Measurements from ENCODE around the gene LCK.

Gene LCK

DNA sequence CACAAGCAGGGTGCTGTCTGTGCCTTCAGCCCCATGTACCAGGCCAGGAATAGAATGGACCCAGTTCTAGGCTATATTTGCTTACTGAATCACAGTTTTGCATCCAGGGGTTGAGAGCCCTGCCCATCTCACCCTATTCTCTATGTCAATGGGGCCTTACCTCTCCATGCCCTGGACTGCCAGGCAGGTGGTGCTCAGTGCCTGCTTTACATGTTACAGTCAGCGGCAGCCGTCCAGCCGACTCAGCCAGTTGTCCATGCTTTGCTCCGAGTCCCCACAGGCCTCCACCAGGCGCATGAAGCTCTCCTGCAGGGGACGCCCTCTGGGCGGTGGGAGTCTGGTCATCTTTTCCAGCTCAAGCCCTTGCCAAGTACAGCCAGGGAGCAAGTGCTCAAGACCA is 16.3 kb upstream of the LCK start:
- TF ChIP-seq, protein P1, sequence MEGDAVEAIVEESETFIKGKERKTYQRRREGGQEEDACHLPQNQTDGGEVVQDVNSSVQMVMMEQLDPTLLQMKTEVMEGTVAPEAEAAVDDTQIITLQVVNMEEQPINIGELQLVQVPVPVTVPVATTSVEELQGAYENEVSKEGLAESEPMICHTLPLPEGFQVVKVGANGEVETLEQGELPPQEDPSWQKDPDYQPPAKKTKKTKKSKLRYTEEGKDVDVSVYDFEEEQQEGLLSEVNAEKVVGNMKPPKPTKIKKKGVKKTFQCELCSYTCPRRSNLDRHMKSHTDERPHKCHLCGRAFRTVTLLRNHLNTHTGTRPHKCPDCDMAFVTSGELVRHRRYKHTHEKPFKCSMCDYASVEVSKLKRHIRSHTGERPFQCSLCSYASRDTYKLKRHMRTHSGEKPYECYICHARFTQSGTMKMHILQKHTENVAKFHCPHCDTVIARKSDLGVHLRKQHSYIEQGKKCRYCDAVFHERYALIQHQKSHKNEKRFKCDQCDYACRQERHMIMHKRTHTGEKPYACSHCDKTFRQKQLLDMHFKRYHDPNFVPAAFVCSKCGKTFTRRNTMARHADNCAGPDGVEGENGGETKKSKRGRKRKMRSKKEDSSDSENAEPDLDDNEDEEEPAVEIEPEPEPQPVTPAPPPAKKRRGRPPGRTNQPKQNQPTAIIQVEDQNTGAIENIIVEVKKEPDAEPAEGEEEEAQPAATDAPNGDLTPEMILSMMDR (IDR thresholded peaks at IDR 0.05; ENCODE audit: low read depth, low read length, missing control alignments) = no peak
- no peak overlapping the region for H3K4me3 ChIP-seq (replicated peaks; ENCODE audit: low read depth, low read length)
- no peak for DNase-seq (ENCODE audit: extremely low read depth, low read depth)

DNA sequence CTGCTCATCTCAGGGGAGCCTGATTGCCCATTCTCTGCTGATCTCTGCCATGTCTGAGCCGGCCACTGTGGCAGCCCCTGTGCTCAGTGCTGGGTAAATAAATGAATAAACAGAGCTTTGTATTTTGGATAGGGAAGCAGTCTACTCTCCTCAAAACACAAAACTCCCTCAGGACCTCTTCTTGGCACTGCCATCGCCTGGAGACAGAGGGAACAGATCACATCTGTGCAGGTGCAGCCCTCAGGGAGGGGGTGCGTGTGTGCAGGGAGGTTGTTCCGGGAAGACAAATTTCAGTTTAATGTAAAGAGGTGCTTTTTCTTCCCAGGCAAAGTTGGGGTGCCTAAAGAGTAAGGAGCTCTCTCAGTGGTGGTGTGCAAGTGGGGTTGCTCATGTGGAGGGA is 11.7 kb upstream of the LCK start:
- H3K4me3 ChIP-seq (replicated peaks; ENCODE audit: low read depth, low read length) = no peak overlapping the region
- TF ChIP-seq, protein P1 (IDR thresholded peaks at IDR 0.05; ENCODE audit: low read depth, low read length, missing control alignments) = no peak
- DNase-seq (ENCODE audit: extremely low read depth, low read depth) = no peak

DNA sequence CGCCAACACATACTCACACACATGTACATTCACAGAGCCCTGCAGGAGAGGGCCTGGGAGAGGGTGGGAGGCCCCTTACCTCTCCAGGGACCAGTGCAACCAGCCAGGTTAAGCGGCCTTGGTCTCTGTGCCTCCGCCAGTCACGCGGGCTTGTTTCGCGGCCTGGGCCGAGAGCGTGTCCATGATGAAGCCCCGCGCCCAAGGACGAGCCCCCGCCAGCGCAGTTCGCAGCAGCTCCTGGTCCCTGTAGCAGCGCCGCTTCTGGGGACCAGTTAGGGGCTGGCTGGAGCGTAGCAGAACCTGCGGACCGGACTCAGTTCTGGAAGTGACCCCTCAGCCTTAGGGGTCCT is 11.3 kb upstream of the LCK start:
- H3K4me3 ChIP-seq (replicated peaks; ENCODE audit: low read depth, low read length) = peak overlapping the region; percentile 53
- TF ChIP-seq, protein P1 (IDR thresholded peaks at IDR 0.05; ENCODE audit: low read depth, low read length, missing control alignments) = no peak
- DNase-seq (ENCODE audit: extremely low read depth, low read depth) = no peak

DNA sequence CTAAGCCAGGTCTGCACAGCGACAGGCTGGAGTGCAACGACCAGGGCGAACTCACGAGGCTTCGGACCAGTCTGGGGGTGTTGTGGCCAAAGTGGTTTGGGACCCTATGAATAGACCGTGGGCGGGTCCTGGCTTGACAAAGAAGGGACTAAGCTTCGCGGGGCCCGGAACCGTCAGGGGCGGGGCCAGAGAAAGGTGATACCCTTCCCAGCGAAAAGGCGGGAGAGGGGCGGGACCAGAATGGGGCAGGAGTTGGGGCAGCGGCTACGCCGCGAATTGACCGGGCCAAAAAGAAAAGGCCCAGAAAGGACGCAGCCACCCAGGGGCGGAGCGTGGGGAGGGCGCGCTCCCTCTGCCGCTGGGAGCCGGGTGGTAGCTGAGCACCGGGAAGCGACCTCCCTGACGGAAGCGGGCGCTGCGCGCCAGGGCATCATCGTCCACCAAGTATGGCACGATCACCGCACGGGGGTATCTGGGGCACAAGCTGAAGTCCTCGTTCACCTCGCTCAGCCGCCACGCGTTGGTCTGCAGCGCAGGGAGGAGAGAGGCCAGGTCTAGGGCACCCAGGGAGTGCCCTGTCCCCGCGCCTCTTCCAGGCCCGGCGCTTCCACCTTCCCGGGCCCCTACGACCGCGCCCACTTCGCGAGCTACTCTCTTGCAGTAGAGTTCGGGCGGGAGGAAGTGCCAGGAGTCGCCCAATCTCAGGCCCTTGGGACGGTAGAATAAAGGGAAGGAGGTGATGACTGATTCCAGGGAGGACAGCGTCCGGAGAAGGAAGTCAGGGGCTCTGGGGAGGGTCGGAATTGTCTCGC is 10.7 kb upstream of the LCK start:
- no peak for DNase-seq (ENCODE audit: extremely low read depth, low read depth)
- H3K4me3 ChIP-seq (replicated peaks; ENCODE audit: low read depth, low read length) = peak overlapping the region; percentile 53
- TF ChIP-seq, protein P1 (IDR thresholded peaks at IDR 0.05; ENCODE audit: low read depth, low read length, missing control alignments) = no peak

DNA sequence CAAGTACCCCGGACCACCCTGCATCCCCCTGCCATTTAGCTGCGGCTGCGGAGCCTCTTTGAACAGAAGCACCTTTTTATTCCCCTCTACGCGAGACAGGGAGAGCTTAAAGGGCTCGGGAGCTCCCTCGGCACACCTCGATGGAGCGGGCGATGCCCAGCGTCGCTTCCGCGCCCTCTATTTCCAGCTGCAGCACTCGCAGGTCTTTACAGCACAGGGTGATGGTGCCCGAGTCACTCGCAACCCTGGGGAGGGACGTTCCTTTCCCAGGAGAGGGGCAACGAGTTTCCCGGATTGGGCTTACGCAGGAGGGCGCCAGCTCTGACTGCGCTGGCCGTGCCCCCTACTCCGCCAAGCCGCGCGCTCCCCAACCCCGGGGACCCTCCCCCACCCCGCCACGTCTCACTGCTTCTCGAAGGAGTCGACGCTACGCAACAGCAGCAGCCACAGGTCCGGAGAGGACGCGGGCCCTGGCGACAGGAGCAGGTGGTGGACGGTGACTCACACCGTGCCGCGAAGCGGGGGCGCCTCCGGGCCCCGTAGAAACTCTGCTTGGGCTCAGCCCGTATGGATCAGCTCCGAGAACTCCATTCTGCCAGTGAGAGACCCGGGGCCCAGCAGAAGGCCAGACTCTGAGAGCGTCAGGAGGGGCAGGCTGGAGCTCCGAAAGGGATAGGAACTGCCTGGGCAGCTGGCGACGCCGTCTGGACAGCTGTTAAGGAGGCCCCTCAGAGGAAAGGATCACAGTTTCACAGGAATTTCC is 9.9 kb upstream of the LCK start:
- peak overlapping the region; percentile 53 for H3K4me3 ChIP-seq (replicated peaks; ENCODE audit: low read depth, low read length)
- DNase-seq (ENCODE audit: extremely low read depth, low read depth) = no peak
- TF ChIP-seq, protein P1 (IDR thresholded peaks at IDR 0.05; ENCODE audit: low read depth, low read length, missing control alignments) = no peak

DNA sequence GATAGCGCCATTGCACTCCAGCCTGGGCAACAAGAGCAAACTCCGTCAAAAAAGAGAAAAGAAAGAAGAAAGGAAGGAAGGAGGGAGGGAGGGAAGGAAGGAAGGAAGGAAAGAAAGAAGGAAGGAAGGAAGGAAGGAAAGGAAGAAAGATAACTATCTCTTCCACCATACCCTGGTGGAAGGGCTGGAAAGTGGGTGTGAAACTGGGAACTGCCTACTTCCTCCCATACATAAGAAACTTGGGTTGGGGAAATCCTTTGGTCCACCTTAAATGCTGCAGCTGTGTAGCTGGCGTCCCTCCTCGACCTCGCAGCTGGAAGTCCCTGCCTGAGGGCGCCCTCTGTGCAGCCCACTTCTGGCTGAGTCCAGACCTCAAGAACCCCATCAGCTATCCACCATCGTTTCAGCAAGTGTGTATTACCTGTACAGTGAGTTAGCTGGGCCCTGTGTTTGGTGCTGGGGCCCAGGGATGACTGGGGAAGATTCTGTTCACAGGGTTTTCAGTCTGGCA is 8.7 kb upstream of the LCK start:
- TF ChIP-seq, protein P1 (IDR thresholded peaks at IDR 0.05; ENCODE audit: low read depth, low read length, missing control alignments) = no peak
- DNase-seq (ENCODE audit: extremely low read depth, low read depth) = no peak
- no peak overlapping the region for H3K4me3 ChIP-seq (replicated peaks; ENCODE audit: low read depth, low read length)
